Prostate gland (tissue), 2 donors: Measurements from ENCODE around the gene RP9. TPM values are rescaled to one million over a fixed set of nuclear protein-coding genes. Genes with fewer than 3 reads are reported as not detected.
A peak's percentile ranks its signal among the peaks of the same experiment; 100 is the strongest.

Source experiments
- DNase-seq: peaks from one replicate; pipeline ENCODE4 v3.0.0-alpha.2; 2019; ENCODE audit warnings: low spot score
- H3K27ac ChIP-seq, 2 donors: fragments of 200-600 bp; sonication (generic); 2 replicates each; pipeline ENCODE4 v1.5.1; 2017 to 2019
- H3K27me3 ChIP-seq: fragments of 200-600 bp; sonication (generic); replicated peaks from 2 replicates; pipeline ENCODE4 v1.5.1; 2019; ENCODE audit not compliant: insufficient read depth
- H3K36me3 ChIP-seq, 2 donors: fragments of 200-600 bp; sonication (generic); 1 replicate in 1 of 2; 2 replicates in 1 of 2; pipeline versions ENCODE4 v1.5.1 to v1.8.1; 2017 to 2019
- H3K4me1 ChIP-seq: fragments of 200-600 bp; sonication (generic); replicated peaks from 2 replicates; pipeline ENCODE4 v1.5.1; 2019
- H3K4me3 ChIP-seq, 2 donors: fragments of 200-600 bp; sonication (generic); 2 replicates each; pipeline ENCODE4 v1.5.1; 2017 to 2019
- H3K9me3 ChIP-seq: fragments of 200-600 bp; sonication (generic); 2 replicates; pipeline ENCODE4 v1.5.1; 2017
- POLR2A ChIP-seq: fragments of 450-650 bp; IDR thresholded peaks from one replicate; pipeline ENCODE4 v1.6.1; 2016; ENCODE audit warnings: antibody characterized with exemption, mild to moderate bottlenecking
- POLR2AphosphoS5 ChIP-seq: sonication (generic); formaldehyde crosslinking; IDR thresholded peaks from one replicate; pipeline ENCODE4 v1.6.1; 2017; ENCODE audit warnings: antibody characterized with exemption
- WGBS: methylation state at CpG from one replicate; pipeline ENCODE4 v1.1.5; 2018; 5-methylcytosine and 5-hydroxymethylcytosine counted together
- intact Hi-C: fragments of 100-400 bp; cut with DNase I; formaldehyde crosslinking; loops from one replicate; pipeline ENCODE4 v1.14.2; 2022
- total RNA-seq, 2 donors: library from RNA; depleted of rRNA; stranded (reverse); fragments of >200 nt; gene quantifications; one replicate each; pipeline ENCODE4 v1.1.0, GENCODE V29; 2016
- TF ChIP-seq, protein P1 (sequence below), 4 experiments: fragments of 200-600 bp in 2 of 4; fragments of 450-650 bp in 2 of 4; sonication (generic) in 2 of 4; IDR thresholded peaks; 1 replicate in 3 of 4; 2 replicates in 1 of 4; pipeline ENCODE4 v1.5.1; 2016 to 2019; ENCODE audit warnings: antibody characterized with exemption in 4 of 4, mild to moderate bottlenecking in 2 of 4, moderate library complexity in 2 of 4

The RP9 gene, protein sequence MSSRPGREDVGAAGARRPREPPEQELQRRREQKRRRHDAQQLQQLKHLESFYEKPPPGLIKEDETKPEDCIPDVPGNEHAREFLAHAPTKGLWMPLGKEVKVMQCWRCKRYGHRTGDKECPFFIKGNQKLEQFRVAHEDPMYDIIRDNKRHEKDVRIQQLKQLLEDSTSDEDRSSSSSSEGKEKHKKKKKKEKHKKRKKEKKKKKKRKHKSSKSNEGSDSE
- 10 to 100 TPM in 1 of 2 donors, 1 to 10 TPM in 1; 7.8 to 18.0 TPM for total RNA-seq

DNA sequence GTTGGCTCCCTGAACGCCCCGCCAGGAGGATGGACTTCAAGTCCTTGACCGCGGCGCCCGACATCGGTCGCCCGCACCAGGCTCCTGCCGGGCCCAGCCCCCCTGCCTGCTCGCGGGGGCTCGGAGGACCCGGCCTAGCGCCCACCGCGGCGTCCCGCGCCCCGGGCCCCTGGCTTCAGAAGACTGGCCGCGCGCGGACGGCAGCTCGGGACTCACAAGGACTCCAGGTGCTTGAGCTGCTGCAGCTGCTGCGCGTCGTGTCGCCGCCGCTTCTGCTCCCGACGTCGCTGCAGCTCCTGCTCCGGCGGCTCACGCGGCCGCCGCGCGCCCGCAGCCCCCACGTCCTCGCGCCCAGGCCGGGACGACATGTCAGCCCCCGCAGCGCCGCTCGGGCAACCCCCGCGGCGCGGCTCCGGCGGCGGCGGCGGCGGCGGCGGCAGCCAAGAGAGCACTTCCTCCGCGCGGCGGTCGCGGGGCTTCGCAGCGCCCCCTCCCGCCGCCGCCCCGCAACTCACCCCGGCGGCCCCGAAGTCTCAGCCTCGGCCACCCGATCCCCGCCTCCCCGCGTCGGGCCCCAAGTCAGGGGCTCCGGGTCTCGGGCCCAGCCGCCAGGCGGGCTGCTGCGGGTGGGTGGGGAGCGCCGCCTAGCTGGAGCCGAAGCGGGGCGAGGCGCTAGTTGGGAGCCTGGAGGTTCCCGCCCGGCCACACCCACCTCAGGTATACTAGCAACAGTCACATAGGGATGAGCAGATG, at the start of gene RP9:
Gene RP9 (minus strand): TSS at position 400 of the 753 bp plus-strand sequence. CDS start 32 bp downstream, at position 368.
- Histone ChIP-seq H3K36me3 (no peaks in the 10 kb centered on the region), H3K27ac (peak within 1 kb of the TSS; percentile 65 to 73), H3K4me3 (peak within 1 kb of the TSS; percentile 97 to 99), H3K4me1 (peaks cover 5% of the 10 kb centered on the region), H3K9me3 (no peaks in the 10 kb centered on the region), H3K27me3 (no peaks in the 10 kb centered on the region)
- no peak for TF ChIP-seq POLR2A
- TF ChIP-seq, protein P1, sequence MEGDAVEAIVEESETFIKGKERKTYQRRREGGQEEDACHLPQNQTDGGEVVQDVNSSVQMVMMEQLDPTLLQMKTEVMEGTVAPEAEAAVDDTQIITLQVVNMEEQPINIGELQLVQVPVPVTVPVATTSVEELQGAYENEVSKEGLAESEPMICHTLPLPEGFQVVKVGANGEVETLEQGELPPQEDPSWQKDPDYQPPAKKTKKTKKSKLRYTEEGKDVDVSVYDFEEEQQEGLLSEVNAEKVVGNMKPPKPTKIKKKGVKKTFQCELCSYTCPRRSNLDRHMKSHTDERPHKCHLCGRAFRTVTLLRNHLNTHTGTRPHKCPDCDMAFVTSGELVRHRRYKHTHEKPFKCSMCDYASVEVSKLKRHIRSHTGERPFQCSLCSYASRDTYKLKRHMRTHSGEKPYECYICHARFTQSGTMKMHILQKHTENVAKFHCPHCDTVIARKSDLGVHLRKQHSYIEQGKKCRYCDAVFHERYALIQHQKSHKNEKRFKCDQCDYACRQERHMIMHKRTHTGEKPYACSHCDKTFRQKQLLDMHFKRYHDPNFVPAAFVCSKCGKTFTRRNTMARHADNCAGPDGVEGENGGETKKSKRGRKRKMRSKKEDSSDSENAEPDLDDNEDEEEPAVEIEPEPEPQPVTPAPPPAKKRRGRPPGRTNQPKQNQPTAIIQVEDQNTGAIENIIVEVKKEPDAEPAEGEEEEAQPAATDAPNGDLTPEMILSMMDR (IDR thresholded peaks at IDR 0.05), result peak; percentile 39 to 69 (median 50)
- WGBS, result under 1% methylated on average over 46 of the region's 100 CpGs
- DNase-seq, result peak; percentile 44
- intact Hi-C loops, result loop anchor here (5.0 kb wide), 2 partner anchors 47 to 262 kb away; partner anchors contain the start of gene NT5C3A

DNA sequence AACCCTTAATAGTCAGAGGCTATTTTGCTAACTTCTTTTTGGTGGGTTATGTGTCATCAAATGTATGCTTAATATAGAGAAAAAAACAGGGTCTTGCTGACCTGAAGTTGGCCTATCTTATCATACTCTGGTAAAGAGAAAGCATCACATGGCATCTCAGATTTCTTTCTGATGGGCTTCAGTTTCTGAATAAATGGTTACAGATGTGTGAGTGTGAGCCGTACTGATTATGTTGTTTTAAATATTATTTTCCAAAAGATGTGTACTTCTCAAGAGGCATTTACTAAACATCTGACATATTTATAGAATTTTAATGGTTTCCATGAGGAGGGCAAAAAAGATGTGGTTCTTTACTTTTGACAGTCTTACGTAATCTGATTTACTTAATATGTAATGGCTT, 48.6 kb upstream of the RP9 start:
- TF ChIP-seq POLR2AphosphoS5, result no peak
- no peak for TF ChIP-seq POLR2A
- TF ChIP-seq, protein P1 (IDR thresholded peaks at IDR 0.05), result no peak
- H3K9me3 ChIP-seq, result no peaks in the 10 kb centered on the region
- no peaks in the 10 kb centered on the region for H3K27me3 ChIP-seq
- whole genome bisulfite sequencing, result 49% methylated on average over 2 of the region's 2 CpGs
- intact Hi-C loops, result no loop called here
- no peak for DNase-seq
- H3K4me1 ChIP-seq, result no peaks in the 10 kb centered on the region
- no peak overlapping the region for H3K4me3 ChIP-seq
- no peaks in the 10 kb centered on the region for H3K36me3 ChIP-seq
- H3K27ac ChIP-seq, result no peak overlapping the region

DNA sequence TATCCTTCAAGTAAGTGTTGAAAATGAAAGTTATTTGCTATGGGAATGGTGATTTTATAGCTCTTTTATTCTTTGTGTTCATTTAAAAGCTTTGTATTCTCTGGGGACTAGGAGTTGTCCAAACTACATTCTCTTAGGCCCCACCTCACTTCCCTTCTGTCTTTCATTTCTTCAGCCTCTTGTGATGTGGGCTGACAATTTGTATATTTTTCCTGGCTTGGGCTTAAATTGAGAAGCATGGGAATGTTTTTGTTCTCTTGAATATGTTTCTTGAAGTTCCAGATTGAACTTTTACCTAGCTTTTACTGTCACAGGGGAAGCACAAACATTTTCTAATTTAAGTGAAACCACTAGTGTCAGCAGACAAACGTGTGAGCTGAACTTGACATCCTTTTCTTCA, 48.1 kb upstream of the RP9 start:
- no peak for DNase-seq
- H3K4me1 ChIP-seq, result no peaks in the 10 kb centered on the region
- no peak overlapping the region for H3K4me3 ChIP-seq
- no peak for TF ChIP-seq POLR2AphosphoS5
- TF ChIP-seq, protein P1 (IDR thresholded peaks at IDR 0.05), result no peak
- TF ChIP-seq POLR2A, result no peak
- no peaks in the 10 kb centered on the region for H3K27me3 ChIP-seq
- no peaks in the 10 kb centered on the region for H3K36me3 ChIP-seq
- intact Hi-C loops, result no loop called here
- H3K27ac ChIP-seq, result no peak overlapping the region
- 18% methylated on average over 1 of the region's 1 CpG for WGBS
- no peaks in the 10 kb centered on the region for H3K9me3 ChIP-seq

DNA sequence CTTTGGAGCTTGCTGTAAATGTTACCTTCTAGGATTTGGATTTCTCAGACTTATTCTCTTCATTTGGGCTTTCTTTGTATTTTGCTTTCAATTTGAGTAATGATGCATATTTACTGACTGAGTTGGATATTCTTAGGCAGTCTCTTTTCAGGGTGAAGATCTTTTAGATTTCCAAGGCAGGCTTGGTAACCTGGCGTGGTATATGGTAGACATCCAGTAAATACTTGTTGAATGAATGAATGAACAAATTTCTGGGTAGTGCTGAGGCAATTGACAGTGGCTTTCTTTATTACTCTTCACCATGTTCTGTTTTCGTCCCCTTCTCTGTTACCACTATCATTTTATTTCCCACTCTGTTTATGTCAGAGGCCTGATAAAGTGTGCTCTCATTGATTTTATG, 47.2 kb upstream of the RP9 start:
- no peak for TF ChIP-seq POLR2AphosphoS5
- TF ChIP-seq POLR2A, result no peak
- TF ChIP-seq, protein P1 (IDR thresholded peaks at IDR 0.05), result no peak
- intact Hi-C loops, result no loop called here
- no peak for DNase-seq
- H3K4me1 ChIP-seq, result no peaks in the 10 kb centered on the region
- no peaks in the 10 kb centered on the region for H3K27me3 ChIP-seq
- H3K4me3 ChIP-seq, result no peak overlapping the region
- H3K27ac ChIP-seq, result no peak overlapping the region
- no peaks in the 10 kb centered on the region for H3K9me3 ChIP-seq
- 92% methylated on average over 2 of the region's 2 CpGs for WGBS
- H3K36me3 ChIP-seq, result no peaks in the 10 kb centered on the region
